ENCODE data around the gene TOX2.

TOX2 gene

DNA sequence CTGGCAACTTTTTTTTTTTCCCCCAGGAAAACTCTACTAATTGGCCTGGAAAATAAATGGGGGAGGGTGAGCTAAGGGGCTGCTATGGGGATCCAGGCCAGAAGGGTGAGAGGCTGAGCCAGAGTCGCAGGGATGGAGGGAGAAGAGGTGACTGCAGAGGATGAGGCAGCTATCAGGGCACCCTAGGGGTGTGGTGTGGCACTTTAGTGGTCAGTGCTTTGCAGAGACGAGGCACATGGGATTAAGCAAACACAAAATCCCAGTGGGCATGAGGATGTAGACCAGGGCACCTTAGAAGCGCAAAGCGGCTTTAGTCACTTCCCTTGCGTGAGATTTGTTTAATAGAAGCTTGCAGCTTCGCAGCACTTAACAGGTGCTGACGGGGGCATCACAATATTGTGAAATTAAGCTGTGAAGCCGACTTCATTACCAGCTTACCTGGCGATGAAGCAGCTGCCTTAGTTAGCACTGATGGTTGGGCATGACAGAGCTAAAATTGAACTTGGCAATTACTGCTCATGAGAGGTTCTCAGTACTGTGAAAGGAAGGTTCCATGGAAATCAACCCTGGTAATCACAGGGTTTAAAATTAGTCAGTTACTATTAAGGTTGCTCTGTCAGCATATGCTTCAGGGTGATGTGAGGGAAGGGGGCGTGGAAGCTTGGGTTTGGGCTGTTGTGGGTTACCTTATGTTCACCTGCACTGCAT, 26.0 kb downstream of the TOX2 start:
- no peak for DNase-seq (ENCODE audit: low read depth)

DNA sequence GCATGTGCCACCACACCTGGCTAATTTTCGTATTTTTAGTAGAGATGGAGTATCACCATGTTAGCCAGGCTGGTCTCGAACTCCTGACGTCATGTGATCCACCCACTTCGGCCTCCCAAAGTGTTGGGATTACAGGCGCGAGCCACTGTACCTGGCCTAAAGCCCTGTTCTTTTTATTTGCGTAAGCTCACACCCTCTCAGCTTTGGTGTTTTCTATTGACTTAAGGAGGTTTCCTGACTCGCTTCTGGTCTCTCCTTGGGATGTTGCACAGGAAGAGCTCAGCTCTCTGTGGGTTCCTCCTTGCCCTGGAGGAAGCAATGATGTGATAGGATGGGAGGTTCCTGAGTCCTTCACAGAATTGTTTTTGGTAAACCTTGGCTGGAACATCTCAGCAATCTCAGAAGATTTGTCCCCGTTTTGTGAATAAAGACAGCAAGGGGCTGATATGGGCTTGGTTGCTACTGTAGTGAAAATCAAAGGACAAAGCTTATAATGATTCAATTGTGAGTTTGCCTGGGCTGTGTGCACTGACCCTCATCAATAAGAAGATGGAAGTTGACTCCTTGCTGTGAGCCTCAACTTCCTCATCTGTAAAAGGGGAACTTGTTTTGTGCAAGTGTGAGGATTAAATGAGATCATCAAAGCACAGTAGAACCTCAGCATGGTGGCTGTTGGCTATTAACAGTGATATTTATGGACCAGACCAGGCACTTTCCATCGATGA, 27.0 kb downstream of the TOX2 start:
- no peak for DNase-seq (ENCODE audit: low read depth)

- DNase-seq (ENCODE audit: low read depth), result no peak
Observed at GRCh38 chr20:43942201-43942590, 27.5 kb downstream of the TOX2 start.

DNA sequence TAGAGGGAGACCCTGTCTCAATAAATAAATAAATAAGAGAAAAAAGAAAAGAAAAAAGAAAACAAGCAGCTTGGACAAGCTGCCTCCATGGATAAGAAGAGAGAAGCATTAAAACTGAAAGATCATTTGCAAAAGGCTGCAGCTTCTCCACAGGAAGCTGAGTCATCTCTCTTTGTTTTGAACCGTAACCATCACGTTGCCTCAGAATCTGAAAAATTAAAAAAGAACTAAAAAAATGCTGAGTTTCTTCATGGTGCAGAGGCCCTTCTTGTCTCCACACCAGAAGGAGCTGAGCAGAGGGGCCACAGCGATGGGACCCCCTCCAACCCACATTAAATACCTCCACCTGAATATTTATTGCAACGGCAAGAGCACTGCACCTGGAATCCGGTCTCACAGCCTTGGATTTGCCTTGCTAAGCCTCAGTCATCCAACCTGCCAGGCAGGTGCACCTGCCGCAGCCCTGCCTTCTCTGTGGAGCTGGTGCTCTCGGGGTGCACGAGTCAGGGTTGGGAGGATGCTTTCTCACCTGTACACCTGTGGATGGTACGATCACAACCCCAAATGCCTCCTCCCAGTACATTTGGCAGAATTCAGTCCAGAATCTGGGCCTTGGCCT, 28.1 kb downstream of the TOX2 start:
- no peak for DNase-seq (ENCODE audit: low read depth)

DNA sequence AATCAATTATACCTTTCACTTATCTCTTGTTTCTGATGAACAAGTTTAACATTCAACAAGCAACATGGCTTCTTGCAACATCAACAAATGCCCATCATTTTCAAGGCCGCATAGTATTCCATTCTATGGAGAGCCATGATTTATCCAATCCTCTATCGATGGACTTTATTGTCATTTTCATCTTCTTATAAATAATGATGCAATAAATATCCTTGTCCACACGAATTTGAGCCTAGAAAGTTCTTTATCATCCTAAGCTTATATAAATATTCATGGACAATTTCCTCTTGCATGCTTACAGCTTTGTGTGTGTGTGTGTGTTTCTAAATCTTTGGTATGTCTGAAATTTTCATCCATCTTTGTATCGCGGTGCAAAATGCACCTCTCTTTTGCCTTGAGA, 29.1 kb downstream of the TOX2 start:
- no peak for DNase-seq (ENCODE audit: low read depth)

DNA sequence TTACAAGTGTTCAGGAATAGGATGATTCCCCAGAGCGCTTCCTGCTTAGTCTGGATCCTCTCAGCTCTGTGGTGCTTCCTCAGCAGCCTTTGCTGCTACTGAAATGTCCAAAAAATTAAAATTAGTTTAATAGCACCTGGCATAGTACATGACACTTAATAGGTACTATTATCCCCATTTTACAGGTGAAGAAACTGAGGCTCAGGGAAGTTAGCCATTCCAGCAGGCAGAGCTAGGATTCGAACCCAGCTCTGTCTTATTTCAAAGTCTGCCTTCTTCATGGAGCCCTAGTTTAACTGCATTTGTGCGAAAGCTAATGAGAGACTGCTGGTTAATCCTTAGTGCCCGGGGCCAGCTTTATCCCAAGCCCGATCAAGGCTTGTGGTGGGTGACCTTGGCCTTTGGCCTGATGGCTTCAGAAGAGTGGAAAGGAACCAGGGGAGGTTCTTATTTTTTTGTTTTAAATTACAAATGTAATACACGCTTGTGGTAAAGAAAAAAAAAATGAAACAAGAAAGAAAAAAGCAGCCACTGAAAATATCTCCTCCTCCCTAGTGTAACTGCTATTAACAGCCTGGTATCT, 30.1 kb downstream of the TOX2 start:
- DNase-seq (ENCODE audit: low read depth), result no peak

- DNase-seq (ENCODE audit: low read depth), result no peak
Observed at GRCh38 chr20:43945391-43946205, 30.9 kb downstream of the TOX2 start.

- no peak for DNase-seq (ENCODE audit: low read depth)
Observed at GRCh38 chr20:43946206-43946491, 31.5 kb downstream of the TOX2 start.

GRCh38 chr20:43946659-43947315, 32.1 kb downstream of the TOX2 start:
- DNase-seq (ENCODE audit: low read depth), result no peak

DNA sequence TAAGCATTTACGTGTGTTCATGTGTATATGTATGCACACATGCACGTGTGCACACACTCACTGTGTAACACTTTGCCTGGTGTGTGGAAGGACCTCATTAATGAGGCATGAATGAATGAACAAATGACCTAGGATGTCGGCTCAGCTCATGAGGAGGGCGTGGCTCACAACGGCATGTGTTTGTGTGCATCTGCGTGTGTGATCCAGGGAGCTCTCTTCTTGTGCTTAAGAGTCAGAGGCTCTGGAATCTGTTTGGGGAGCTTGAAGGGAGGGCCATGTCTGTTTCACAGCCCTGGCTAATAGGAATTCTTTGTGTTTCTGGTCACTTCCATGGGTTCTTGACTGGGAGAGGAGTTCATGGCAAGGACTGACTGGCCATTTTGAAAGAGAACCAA, 32.7 kb downstream of the TOX2 start:
- no peak for DNase-seq (ENCODE audit: low read depth)

- no peak for DNase-seq (ENCODE audit: low read depth)
Observed at GRCh38 chr20:43948455-43948854, 33.8 kb downstream of the TOX2 start.

- DNase-seq (ENCODE audit: low read depth), result no peak
Observed at GRCh38 chr20:43949248-43949647, 34.6 kb downstream of the TOX2 start.

- DNase-seq (ENCODE audit: low read depth), result peak; percentile 31
Observed at GRCh38 chr20:43949741-43950618, 35.3 kb downstream of the TOX2 start.

DNA sequence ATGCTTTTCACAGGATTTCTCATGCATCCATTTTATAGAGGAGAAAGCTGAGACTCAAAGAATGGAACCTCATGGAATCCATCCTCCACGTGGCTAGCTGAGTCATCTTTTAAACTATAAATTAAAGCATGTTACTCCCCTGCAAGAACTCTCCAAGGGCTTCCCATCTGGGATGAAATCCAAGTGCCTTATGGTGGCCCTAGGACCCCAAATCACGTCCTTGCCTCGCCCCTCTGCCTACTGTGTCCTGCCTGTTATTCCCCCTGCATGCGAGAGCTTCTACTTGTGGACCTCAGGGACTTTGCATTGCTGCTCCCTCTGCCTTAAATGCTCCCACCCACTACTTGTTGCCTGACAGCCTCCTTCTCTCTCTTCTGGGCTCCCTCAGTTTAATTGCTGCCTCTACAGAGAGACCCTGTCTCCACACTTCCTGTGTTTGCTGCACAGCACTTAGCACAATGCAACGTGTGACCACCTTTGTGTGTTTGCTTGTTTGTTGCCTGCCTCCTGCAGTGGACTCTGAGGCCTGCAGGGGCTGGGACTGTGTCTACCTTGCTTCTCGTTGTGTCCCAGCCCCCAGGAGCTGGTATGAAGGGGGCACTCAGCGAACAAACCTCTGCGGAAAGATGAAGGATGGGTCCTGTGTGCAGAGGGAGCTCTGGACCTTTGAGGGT, 39.4 kb downstream of the TOX2 start:
- no peak for DNase-seq (ENCODE audit: low read depth)

- DNase-seq (ENCODE audit: low read depth), result no peak
Observed at GRCh38 chr20:43954704-43955061, 40.0 kb downstream of the TOX2 start.

DNA sequence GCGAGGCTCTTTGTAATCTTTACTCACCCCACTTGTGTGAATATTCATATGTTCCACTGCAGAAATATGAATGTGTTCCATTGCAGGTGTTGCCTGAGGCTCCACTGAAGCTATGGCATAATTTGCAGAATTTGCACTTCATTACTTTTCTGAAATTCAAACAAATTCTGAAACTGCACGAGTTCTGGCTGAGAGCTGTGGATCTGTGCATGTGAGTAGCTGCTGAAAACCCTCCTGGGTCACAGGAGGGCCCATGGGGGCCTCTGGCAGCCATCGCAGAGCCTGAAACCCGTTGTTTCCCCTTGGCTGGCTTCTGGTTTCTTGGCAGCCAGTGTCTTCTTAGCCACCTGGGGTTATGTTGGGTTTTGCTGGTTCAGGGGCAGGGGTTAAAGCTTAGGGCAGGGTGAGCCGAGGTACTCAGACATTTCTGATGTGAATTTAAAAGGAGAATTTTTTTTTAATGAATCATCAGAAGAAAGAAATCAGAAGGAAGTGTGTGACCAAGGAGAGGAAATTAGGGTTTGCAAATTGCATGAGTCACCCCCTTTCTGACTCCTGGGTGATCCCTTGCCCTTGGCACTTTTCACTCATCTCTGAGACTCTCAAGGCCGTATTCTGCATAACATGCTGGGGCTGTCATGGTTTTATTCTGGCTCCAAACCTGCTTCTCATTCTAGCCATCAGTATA, 40.6 kb downstream of the TOX2 start:
- peak; percentile 57 for DNase-seq (ENCODE audit: low read depth)

- DNase-seq (ENCODE audit: low read depth), result no peak
Observed at GRCh38 chr20:43955750-43956191, 41.1 kb downstream of the TOX2 start.

GRCh38 chr20:43957392-43957791, 42.7 kb downstream of the TOX2 start:
- DNase-seq (ENCODE audit: low read depth), result no peak

GRCh38 chr20:43958626-43959025, 44.0 kb downstream of the TOX2 start:
- DNase-seq (ENCODE audit: low read depth), result no peak

Data from stimulated activated CD4-positive, alpha-beta T cell treated with anti-CD3 and anti-CD28 coated beads, Interleukin-2, amount 100 ng/mL, for 4 hours (primary cell).